Heart right ventricle (tissue), 16 donors: ENCODE measurements around the gene GIGYF1. TPM values are rescaled to one million over a fixed set of nuclear protein-coding genes. Genes with fewer than 3 reads are reported as not detected.

ENCODE experiments used
- ATAC-seq, 8 donors: fragments of 200-7000 bp; cut with Tn5 transposase; one replicate each; pipeline ENCODE4 v1.9.1; 2020; ENCODE audit warnings: mild to moderate bottlenecking in 8 of 8, moderate library complexity in 8 of 8, moderate number of reproducible peaks in 1 of 8
- DNase-seq, 2 donors: peaks; one replicate each; pipeline ENCODE4 v3.0.0-alpha.2; 2020
- H3K27ac ChIP-seq, 10 donors: fragments of 200-600 bp; sonication (generic) in 2 of 10; one replicate each; pipeline versions ENCODE4 v1.5.0 to v1.8.0; 2020 to 2022; ENCODE audit warnings: mild to moderate bottlenecking in 3 of 10
- H3K27me3 ChIP-seq, 7 donors: fragments of 200-600 bp; one replicate each; pipeline ENCODE4 v1.8.0; 2021 to 2022; ENCODE audit warnings: mild to moderate bottlenecking in 2 of 7
- H3K36me3 ChIP-seq, 9 donors: fragments of 200-600 bp; sonication (generic) in 1 of 9; one replicate each; pipeline versions ENCODE4 v1.5.0 to v1.8.0; 2020 to 2022; ENCODE audit warnings: mild to moderate bottlenecking in 2 of 9
- H3K4me1 ChIP-seq, 9 donors: fragments of 200-600 bp; sonication (generic) in 1 of 9; one replicate each; pipeline versions ENCODE4 v1.5.0 to v1.8.0; 2020 to 2022; ENCODE audit warnings: mild to moderate bottlenecking in 4 of 9
- H3K4me3 ChIP-seq, 10 donors: fragments of 200-600 bp; sonication (generic) in 2 of 10; one replicate each; pipeline versions ENCODE4 v1.5.0 to v1.8.0; 2020 to 2022; ENCODE audit warnings: mild to moderate bottlenecking in 7 of 10, moderate library complexity in 2 of 10
- H3K9me3 ChIP-seq, 11 donors: fragments of 200-600 bp in 10 of 11; sonication (generic) in 2 of 11; one replicate each; pipeline versions ENCODE4 v1.5.0 to v1.8.0; 2013 to 2022; ENCODE audit warnings: mild to moderate bottlenecking in 2 of 11, control low read depth in 1 of 11, moderate library complexity in 1 of 11
- CTCF ChIP-seq, 9 donors: fragments of 200-600 bp; sonication (generic) in 2 of 9; IDR thresholded peaks; one replicate each; pipeline versions ENCODE4 v1.5.0 to v1.8.0; 2021 to 2022; ENCODE audit warnings: antibody characterized with exemption in 9 of 9, mild to moderate bottlenecking in 5 of 9, moderate library complexity in 1 of 9
- WGBS, 2 donors: extraction: QIAGEN DNeasy Blood & Tissue Kit; methylation state at CpG; one replicate each; pipeline ENCODE4 v1.1.7; 2013; ENCODE audit warnings: inconsistent platforms in 1 of 2; 5-methylcytosine and 5-hydroxymethylcytosine counted together
- intact Hi-C, 10 donors: fragments of 100-400 bp; cut with DNase I; formaldehyde crosslinking; loops; one replicate each; pipeline versions ENCODE4 v1.11.1 to v1.14.2; 2022
- polyA plus RNA-seq, 2 donors: library from polyadenylated mRNA; stranded (reverse); fragments of 200-250 nt; gene quantifications; one replicate each; pipeline ENCODE4 v1.2.3, GENCODE V29; 2013
- total RNA-seq, 10 donors: library from RNA; stranded (reverse); fragmentation: NEBNext Ultra II Directional in 3 of 10; extraction: Animal tissue kit (Norgen Biotek cat#: 25700) in 3 of 10; gene quantifications; one replicate each; pipeline versions ENCODE4 v1.2.1 to v1.2.4, GENCODE V29; 2021 to 2023
- donor health status: Arrhythmogenic right ventricular cardiomyopathy.
- donor health status: ischemic (EF 13 %, LVEDD 7.1; RV severe dilation, severe dysfunction).
- donor health status: healthy with polysubstance abuse.
- donor health status: DM: no; HTN: yes; CAD: no.
- donor health status: DM: no; HTN: no; CAD: no.
- donor health status: ischemic (EF 25% LVEDD 6.9; RV normal size, moderate dysfunction).
- donor health status: ischemic (EF 25% LVEDD 5.7; RV mildly dilated, moderate dysfunction).
- donor health status: healthy.
- donor health status: DM: yes; HTN: yes; CAD: no.
- donor health status: Ischemic cardiomyopathy.
- donor health status: ischemic (EF 35%, LVEDD 5.7; RV mildly dilated, moderate dysfunction).
- donor health status: nonischemic (EF 11% LVEDD 7.7; RV severe dilation, severe dysfunction).
- donor health status: DM: yes; HTN: yes; CAD: no.
- donor health status: PGD.
- donor health status: ischemic (EF 29% LVEDD 5.4; RV normal size, mild dysfunction).
- donor health status: nonischemic (EF 23%, LVEDD 6.1; RV moderate dilation, normal function).

Gene GIGYF1
- total and polyA plus RNA-seq, 12 donors = 9.4 to 47.3 (median 24.2) TPM

GRCh38 chr7:100678291-100678984 lies 15.6 kb downstream of the GIGYF1 start:
- no peak for ATAC-seq
- intact Hi-C loops = loop anchor here in 3 of 10 donors (5.0 to 10.0 kb wide), 3 partner anchors 66 to 246 kb away; partner anchors contain the start of genes MOSPD3 (in 1 of the 3) and TSC22D4 (in 1 of the 3)
- peaks cover 0 to 73% (median 48%) of the 10 kb centered on the region in 9 donors for H3K36me3 ChIP-seq
- WGBS, 2 donors = 72 to 73% methylated on average over 34 to 35 of the region's 35 CpGs
- H3K4me1 ChIP-seq = peaks cover 0 to 49% (median 23%) of the 10 kb centered on the region in 9 donors
- TF ChIP-seq CTCF (IDR thresholded peaks at IDR 0.05) = no peak
- no peaks in the 10 kb centered on the region for H3K27me3 ChIP-seq
- no peak overlapping the region for H3K4me3 ChIP-seq
- H3K9me3 ChIP-seq = no peaks in the 10 kb centered on the region
- no peak for DNase-seq
- peak overlapping the region in 2 of 10 donors; percentile 26 to 51 for H3K27ac ChIP-seq

- WGBS, 2 donors = 83 to 87% methylated on average over 36 of the region's 36 CpGs
- Histone ChIP-seq H3K36me3 (peaks cover 0 to 65% (median 39%) of the 10 kb centered on the region in 9 donors), H3K9me3 (no peaks in the 10 kb centered on the region), H3K27ac (peak overlapping the region in 3 of 10 donors; percentile 34 to 97 (median 41)), H3K4me1 (peaks cover 0 to 54% (median 23%) of the 10 kb centered on the region in 9 donors), H3K4me3 (no peak overlapping the region), H3K27me3 (no peaks in the 10 kb centered on the region)
- ATAC-seq (no peak), DNase-seq (no peak)
- no peak for TF ChIP-seq CTCF (IDR thresholded peaks at IDR 0.05)
- intact Hi-C loops = loop anchor here in 3 of 10 donors (5.0 to 10.0 kb wide), 3 partner anchors 65 to 245 kb away; partner anchors contain the start of genes MOSPD3 (in 1 of the 3) and TSC22D4 (in 1 of the 3)
Observed at GRCh38 chr7:100677308-100678267, 16.5 kb downstream of the GIGYF1 start.

- Histone ChIP-seq H3K4me3 (peak overlapping the region in 9 of 10 donors; percentile 95 to 99 (median 96)), H3K4me1 (peaks cover 0 to 55% (median 23%) of the 10 kb centered on the region in 9 donors), H3K27me3 (no peaks in the 10 kb centered on the region), H3K36me3 (peaks cover 0 to 56% (median 30%) of the 10 kb centered on the region in 9 donors), H3K9me3 (no peaks in the 10 kb centered on the region), H3K27ac (peak overlapping the region; percentile 78 to 100 (median 98))
- WGBS, 2 donors = 79 to 83% methylated on average over 21 to 23 of the region's 23 CpGs
- TF ChIP-seq CTCF (IDR thresholded peaks at IDR 0.05) = no peak
- DNase-seq (no peak), ATAC-seq (no peak)
- intact Hi-C loops = loop anchor here in 3 of 10 donors (5.0 to 10.0 kb wide), 3 partner anchors 64 to 244 kb away; partner anchors contain the start of genes MOSPD3 (in 1 of the 3) and TSC22D4 (in 1 of the 3)
Observed at GRCh38 chr7:100676501-100677306, 17.3 kb downstream of the GIGYF1 start.
